HepG2 (cell line): ENCODE data around the gene NFXL1. TPM values are rescaled to one million over a fixed set of nuclear protein-coding genes. Genes with fewer than 3 reads are reported as not detected.

Experiments
- ATAC-seq: fragments of 200-7000 bp; cut with Tn5 transposase; 3 replicates; pipeline ENCODE4 v1.9.1; 2020; ENCODE audit warnings: mild to moderate bottlenecking, moderate library complexity
- BruUV-seq: library from RNA; stranded (reverse); fragments of 400-500 nt; replicated peaks from 2 replicates; lab custom pipeline; 2021; lab: Mats Ljungman, UMichigan
- CTCF ChIA-PET: fragments of 300-600 bp; formaldehyde crosslinking; extraction: SDS; loops from one replicate; lab custom pipeline; 2021; ENCODE audit warnings: low total read pairs, inconsistent platforms, low intra/inter-chr PET ratio; lab: Yijun Ruan, JAX
- POLR2A ChIA-PET: fragments of 350-600 bp; sonication (Branson Sonifier 250); formaldehyde crosslinking; loops from one replicate; lab custom pipeline; 2020; ENCODE audit warnings: antibody characterized with exemption, inconsistent platforms; lab: Yijun Ruan, JAX
- DNase-seq: peaks from one replicate; pipeline ENCODE4 v3.0.0-alpha.2; 2015; ENCODE audit warnings: low spot score
- FAIRE-seq: peaks from 3 replicates; lab custom pipeline; 2011; peaks lifted over from hg19 to GRCh38; lab: Jason Lieb, UNC
- H2AFZ ChIP-seq: one replicate; pipeline ENCODE4 v1.6.1; 2011; ENCODE audit warnings: low read length, inconsistent platforms
- H3K27ac ChIP-seq: fragments of 300-600 bp; 3 replicates; pipeline ENCODE4 v1.8.0; 2011; ENCODE audit warnings: mixed run types, mild to moderate bottlenecking, mixed read lengths, low read length, inconsistent platforms; ENCODE audit not compliant: insufficient read depth; ENCODE audit errors: extremely low read length
- H3K27me3 ChIP-seq, 2 experiments: fragments of 200-600 bp in 1 of 2; 2 replicates in 1 of 2; 3 replicates in 1 of 2; pipeline versions ENCODE4 v1.6.0 to v1.8.0; 2011; ENCODE audit warnings: low read length in 2 of 2, mild to moderate bottlenecking in 2 of 2, moderate library complexity in 2 of 2, inconsistent platforms in 1 of 2; ENCODE audit not compliant: insufficient read depth in 2 of 2, control insufficient read depth in 1 of 2
- H3K36me3 ChIP-seq, 2 experiments: fragments of 200-600 bp in 1 of 2; replicated peaks in 1 of 2; 2 replicates in 1 of 2; 3 replicates in 1 of 2; pipeline versions ENCODE4 v1.5.1 to v1.8.0; 2011; ENCODE audit warnings: low read length in 2 of 2, inconsistent platforms in 1 of 2; ENCODE audit not compliant: insufficient read depth in 2 of 2, control insufficient read depth in 1 of 2
- H3K4me1 ChIP-seq: 2 replicates; pipeline ENCODE4 v1.5.1; 2012; ENCODE audit warnings: low read length, inconsistent platforms; ENCODE audit not compliant: insufficient read depth
- H3K4me2 ChIP-seq: 2 replicates; pipeline ENCODE4 v1.6.0; 2011; ENCODE audit warnings: low read depth, low read length, inconsistent platforms
- H3K4me3 ChIP-seq, 3 experiments: fragments of 200-600 bp in 1 of 3; sonication (generic), shearing (Covaris generic) in 1 of 3; replicated peaks in 1 of 3; 2 replicates each; pipeline ENCODE4 v1.5.1; 2011 to 2016; ENCODE audit warnings: low read length in 3 of 3, inconsistent platforms in 2 of 3, low read depth in 2 of 3, mild to moderate bottlenecking in 2 of 3, control low read depth in 1 of 3, mixed read lengths in 1 of 3; ENCODE audit not compliant: insufficient read depth in 1 of 3
- H3K79me2 ChIP-seq: one replicate; pipeline ENCODE4 v1.6.1; 2011; ENCODE audit warnings: low read length, inconsistent platforms; ENCODE audit not compliant: insufficient read depth
- H3K9ac ChIP-seq: 2 replicates; pipeline ENCODE4 v1.6.0; 2011; ENCODE audit warnings: mild to moderate bottlenecking, low read depth, low read length, inconsistent platforms; ENCODE audit not compliant: insufficient read depth
- H3K9me3 ChIP-seq: 2 replicates; pipeline ENCODE4 v1.5.1; 2012; ENCODE audit warnings: mild to moderate bottlenecking, low read length
- H4K20me1 ChIP-seq: 2 replicates; pipeline ENCODE4 v1.6.0; 2011; ENCODE audit warnings: inconsistent platforms, mild to moderate bottlenecking, low read length, moderate library complexity; ENCODE audit not compliant: insufficient read depth
- CBX5 ChIP-seq: sonication (generic); formaldehyde crosslinking; IDR thresholded peaks from 2 replicates; pipeline ENCODE4 v1.4.0; 2020; ENCODE audit warnings: missing genetic modification reagents, borderline replicate concordance
- NCOA5 ChIP-seq: sonication (generic); formaldehyde crosslinking; IDR thresholded peaks from 2 replicates; pipeline ENCODE4 v1.4.0; 2020; ENCODE audit warnings: missing genetic modification reagents
- NCOR1 ChIP-seq: fragments of 200-600 bp; sonication (generic); IDR thresholded peaks from 2 replicates; pipeline ENCODE4 v1.7.0; 2017; ENCODE audit warnings: antibody characterized with exemption, low read length, borderline replicate concordance
- ONECUT2 ChIP-seq: sonication (generic); formaldehyde crosslinking; IDR thresholded peaks from 2 replicates; pipeline ENCODE4 v1.4.0; 2020; ENCODE audit warnings: missing genetic modification reagents
- SATB2 ChIP-seq: sonication (generic); formaldehyde crosslinking; IDR thresholded peaks from 2 replicates; pipeline ENCODE4 v1.5.0; 2020; ENCODE audit warnings: missing genetic modification reagents
- ZNF17 ChIP-seq: sonication (generic); formaldehyde crosslinking; IDR thresholded peaks from 2 replicates; pipeline ENCODE4 v1.5.0; 2020; ENCODE audit warnings: mild to moderate bottlenecking, missing genetic modification reagents
- ZNF383 ChIP-seq: sonication (generic); formaldehyde crosslinking; IDR thresholded peaks from 2 replicates; pipeline ENCODE4 v1.4.0; 2020; ENCODE audit warnings: missing genetic modification reagents, mild to moderate bottlenecking, borderline replicate concordance
- ZNF569 ChIP-seq: sonication (generic); formaldehyde crosslinking; IDR thresholded peaks from 2 replicates; pipeline ENCODE4 v1.5.0; 2020; ENCODE audit warnings: mild to moderate bottlenecking, missing genetic modification reagents, moderate library complexity, borderline replicate concordance
- ZNF740 ChIP-seq: sonication (generic); formaldehyde crosslinking; IDR thresholded peaks from 2 replicates; pipeline ENCODE4 v1.4.0; 2020; ENCODE audit warnings: missing genetic modification reagents
- ZNF749 ChIP-seq: sonication (generic); formaldehyde crosslinking; IDR thresholded peaks from 2 replicates; pipeline ENCODE4 v1.8.0; 2022; ENCODE audit warnings: mild to moderate bottlenecking, missing genetic modification reagents, moderate library complexity, borderline replicate concordance
- ZNF75D ChIP-seq: sonication (generic); formaldehyde crosslinking; IDR thresholded peaks from 2 replicates; pipeline ENCODE4 v1.8.1; 2023; ENCODE audit warnings: missing genetic modification reagents, mild to moderate bottlenecking, borderline replicate concordance
- WGBS: methylation state at CpG from one replicate; pipeline ENCODE4 v1.1.6; 2017; ENCODE audit warnings: low lambda C conversion rate; 5-methylcytosine and 5-hydroxymethylcytosine counted together
- in situ Hi-C: cut with HindIII; loops from 2 replicates; pipeline ENCODE4 v1.10.0; 2017; ENCODE audit warnings: low pct_unique_long_range_greater_than_20kb; ENCODE audit not compliant: extremely low pct_ligation_motif_present
- intact Hi-C: fragments of 100-400 bp; cut with micrococcal nuclease; formaldehyde crosslinking; loops from one replicate; pipeline ENCODE4 v1.10.0; 2022; ENCODE audit not compliant: unreplicated experiment
- polyA plus RNA-seq, 8 experiments: library from polyadenylated mRNA; depleted of rRNA in 3 of 8; stranded (reverse) in 7 of 8; unstranded in 1 of 8; fragments of >200 nt; fragmentation: Illumina TruSeq in 4 of 8; extraction: Trizol in 4 of 8; gene quantifications; 2 replicates each; pipeline versions ENCODE4 v1.2.1 to v1.2.3, GENCODE V29; 2011 to 2016; ENCODE audit warnings: low read depth in 4 of 8, missing spikeins in 1 of 8, mixed read lengths in 1 of 8; ENCODE audit not compliant: insufficient read depth in 1 of 8
- total RNA-seq, 5 experiments: library from RNA; depleted of rRNA; stranded (reverse); fragments of >200 nt; fragmentation: Illumina TruSeq; extraction: Trizol; gene quantifications; 2 replicates each; pipeline ENCODE4 v1.2.3, GENCODE V29; 2016; ENCODE audit warnings: low read depth in 1 of 5

The NFXL1 gene
- total and polyA plus RNA-seq, 2 of the 13 experiments (the other 11 are each of a cell fraction or from before 2014, with no cell fraction given) = 12.0 to 18.6 TPM

GRCh38 chr4:47852136-47852535 lies 62.2 kb downstream of the NFXL1 start (continued):
- TF ChIP-seq ZNF383 (CRISPR knock-in tag) (no peak), CBX5 (no peak), ZNF749 (no peak), ZNF75D (CRISPR knock-in tag) (no peak)

- 91% methylated on average over 1 of the region's 1 CpG for WGBS
- Histone ChIP-seq H3K27me3 (no peaks in the 10 kb centered on the region), H3K79me2 (no peaks in the 10 kb centered on the region), H3K9ac (no peak overlapping the region), H3K4me3 (no peak overlapping the region), H3K36me3 (peaks cover 4 to 32% of the 10 kb centered on the region in 2 experiments; a peak in 4 of 5 replicates), H3K27ac (no peak overlapping the region), H4K20me1 (no peaks in the 10 kb centered on the region), H3K4me2 (no peak overlapping the region), H3K9me3 (no peaks in the 10 kb centered on the region), H2AFZ (no peak overlapping the region), H3K4me1 (no peaks in the 10 kb centered on the region)
- no peak for ATAC-seq
- BruUV-seq = no TSS peak
- TF ChIP-seq ZNF740 (CRISPR knock-in tag) (no peak), NCOA5 (CRISPR knock-in tag) (no peak), ZNF569 (no peak), ZNF17 (CRISPR knock-in tag) (no peak), ONECUT2 (CRISPR knock-in tag) (no peak), NCOR1 (no peak), SATB2 (CRISPR knock-in tag) (no peak)
- CTCF ChIA-PET = no interaction called here
- in situ Hi-C loops (no loop called here), intact Hi-C loops (no loop called here)
- no peak for FAIRE-seq
- POLR2A ChIA-PET = no interaction called here
- DNase-seq = no peak
Measured at GRCh38 chr4:47849466-47849865, 64.9 kb downstream of the NFXL1 start.
